AG10803 (cell line): Measurements from ENCODE around the gene RUFY4.
"Not testable (repeated sequence)": the region's sequence is repeated elsewhere in the genome, so short reads cannot be mapped to it uniquely, and the experiment has no call there.

ENCODE experiments used
- DNase-seq: peaks from one replicate; pipeline ENCODE4 v3.0.0; 2010; ENCODE audit warnings: low read depth
- H3K4me3 ChIP-seq: 2 replicates; pipeline ENCODE4 v1.5.1; 2011; ENCODE audit warnings: mild to moderate bottlenecking, low read length, control low read depth
- TF ChIP-seq, protein P1 (sequence below): conservative IDR thresholded peaks from 2 replicates; pipeline ENCODE4 v1.5.1; 2011; ENCODE audit warnings: mild to moderate bottlenecking, low read length, control low read depth, inconsistent platforms

The RUFY4 gene

DNA sequence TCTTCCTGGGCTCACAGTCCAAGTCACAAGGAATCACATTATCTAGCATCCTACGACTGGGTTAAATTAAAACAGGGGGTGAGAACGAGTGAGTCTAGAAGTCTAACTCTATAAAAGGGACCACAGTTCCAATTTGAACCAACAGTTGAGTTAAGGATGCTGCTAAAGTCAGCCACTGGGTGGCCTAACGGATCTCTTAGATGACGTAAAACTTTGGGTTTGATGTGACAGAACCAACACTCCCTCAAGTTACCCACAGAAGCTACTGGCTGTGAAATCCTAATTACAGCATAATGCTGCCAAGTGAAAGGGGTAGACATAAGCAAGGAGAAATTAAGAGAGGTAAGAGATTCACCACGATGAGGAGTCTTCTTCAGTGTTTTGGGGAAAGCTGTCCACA lies 32.7 kb upstream of the RUFY4 start:
- DNase-seq = no peak
- H3K4me3 ChIP-seq = no peak overlapping the region
- TF ChIP-seq, protein P1, sequence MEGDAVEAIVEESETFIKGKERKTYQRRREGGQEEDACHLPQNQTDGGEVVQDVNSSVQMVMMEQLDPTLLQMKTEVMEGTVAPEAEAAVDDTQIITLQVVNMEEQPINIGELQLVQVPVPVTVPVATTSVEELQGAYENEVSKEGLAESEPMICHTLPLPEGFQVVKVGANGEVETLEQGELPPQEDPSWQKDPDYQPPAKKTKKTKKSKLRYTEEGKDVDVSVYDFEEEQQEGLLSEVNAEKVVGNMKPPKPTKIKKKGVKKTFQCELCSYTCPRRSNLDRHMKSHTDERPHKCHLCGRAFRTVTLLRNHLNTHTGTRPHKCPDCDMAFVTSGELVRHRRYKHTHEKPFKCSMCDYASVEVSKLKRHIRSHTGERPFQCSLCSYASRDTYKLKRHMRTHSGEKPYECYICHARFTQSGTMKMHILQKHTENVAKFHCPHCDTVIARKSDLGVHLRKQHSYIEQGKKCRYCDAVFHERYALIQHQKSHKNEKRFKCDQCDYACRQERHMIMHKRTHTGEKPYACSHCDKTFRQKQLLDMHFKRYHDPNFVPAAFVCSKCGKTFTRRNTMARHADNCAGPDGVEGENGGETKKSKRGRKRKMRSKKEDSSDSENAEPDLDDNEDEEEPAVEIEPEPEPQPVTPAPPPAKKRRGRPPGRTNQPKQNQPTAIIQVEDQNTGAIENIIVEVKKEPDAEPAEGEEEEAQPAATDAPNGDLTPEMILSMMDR = 0 out of 2 replicates have a peak, but pooled peaks have one; percentile 16

DNA sequence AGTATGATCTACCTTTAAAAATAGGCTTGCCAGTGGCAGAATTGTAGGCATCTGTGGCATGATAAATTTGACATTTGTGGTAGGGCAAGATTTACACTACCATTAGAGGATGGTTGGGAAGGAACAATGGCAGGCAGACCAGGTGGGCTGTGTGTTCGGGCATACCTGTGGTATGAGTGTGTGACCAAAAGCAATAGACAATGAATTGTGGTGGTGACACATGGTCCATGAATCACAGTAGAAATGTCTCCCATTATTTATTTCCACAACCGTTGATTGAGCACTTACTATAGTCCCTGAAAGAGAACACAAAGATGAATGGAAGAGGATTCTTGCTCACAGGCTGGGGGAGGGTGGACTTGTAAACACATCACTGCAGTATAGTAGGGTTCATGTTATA lies 29.9 kb upstream of the RUFY4 start:
- TF ChIP-seq, protein P1 = no peak
- no peak overlapping the region for H3K4me3 ChIP-seq
- peak; percentile 44 for DNase-seq

DNA sequence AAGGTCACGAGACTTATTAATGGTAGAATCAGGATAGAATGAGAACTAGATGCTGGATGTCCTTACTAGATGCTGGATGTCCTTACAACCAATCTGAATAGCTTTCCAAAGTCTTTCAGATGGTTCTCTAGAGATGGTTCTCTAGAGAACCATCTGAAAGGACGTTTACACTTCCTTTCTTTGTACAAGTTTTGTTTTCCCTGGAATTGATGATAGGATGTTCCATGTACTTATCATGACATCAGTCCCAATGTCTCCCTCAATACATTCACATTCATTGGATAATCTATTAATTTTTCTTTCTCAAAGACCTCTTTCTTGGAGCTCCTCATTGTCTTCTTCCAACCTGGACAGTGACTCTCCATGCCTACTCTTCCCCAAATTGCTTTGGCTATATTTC lies 28.2 kb upstream of the RUFY4 start:
- DNase-seq = no peak
- TF ChIP-seq, protein P1 = no peak
- no peak overlapping the region for H3K4me3 ChIP-seq

DNA sequence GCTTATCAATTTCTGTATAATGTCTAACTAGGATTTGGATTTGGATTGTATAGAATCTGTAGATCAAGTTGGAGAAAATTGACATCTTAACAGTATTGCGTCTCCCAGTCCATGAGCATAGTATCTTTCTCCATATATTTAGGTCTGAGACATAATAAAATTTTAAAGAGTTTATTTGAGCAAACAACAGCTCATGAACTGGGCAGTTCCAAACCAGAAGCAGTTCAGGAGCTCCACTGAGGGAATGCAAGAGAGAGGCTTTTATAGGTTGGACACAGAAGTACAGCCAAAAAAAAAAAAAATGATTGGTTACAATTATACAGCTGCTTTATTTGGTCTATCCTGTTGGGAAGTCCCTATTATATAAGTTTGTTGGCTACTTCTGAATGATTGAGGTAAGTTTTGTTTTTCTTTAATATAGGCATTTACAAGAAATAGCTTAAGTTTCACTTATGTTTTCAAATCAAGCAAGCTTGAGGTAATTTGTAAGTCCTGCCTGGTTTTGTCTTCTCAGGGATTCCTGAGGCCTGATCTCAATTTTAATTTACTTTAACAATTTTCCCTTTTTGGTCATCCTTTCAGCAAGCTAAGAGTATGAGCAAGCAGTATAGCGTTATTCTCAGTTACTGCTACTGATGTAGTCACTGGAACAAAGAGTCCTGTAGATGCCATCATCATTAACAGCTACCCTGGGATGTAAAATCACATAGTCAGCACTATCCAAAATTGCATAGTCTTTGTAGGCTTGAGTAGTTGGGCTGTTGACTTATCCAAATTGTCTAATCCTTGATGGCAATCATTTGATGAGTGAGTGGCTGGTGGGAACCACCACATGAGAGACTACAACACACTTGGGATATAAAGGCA lies 27.5 kb upstream of the RUFY4 start:
- no peak overlapping the region for H3K4me3 ChIP-seq
- TF ChIP-seq, protein P1 = no peak
- no peak for DNase-seq

DNA sequence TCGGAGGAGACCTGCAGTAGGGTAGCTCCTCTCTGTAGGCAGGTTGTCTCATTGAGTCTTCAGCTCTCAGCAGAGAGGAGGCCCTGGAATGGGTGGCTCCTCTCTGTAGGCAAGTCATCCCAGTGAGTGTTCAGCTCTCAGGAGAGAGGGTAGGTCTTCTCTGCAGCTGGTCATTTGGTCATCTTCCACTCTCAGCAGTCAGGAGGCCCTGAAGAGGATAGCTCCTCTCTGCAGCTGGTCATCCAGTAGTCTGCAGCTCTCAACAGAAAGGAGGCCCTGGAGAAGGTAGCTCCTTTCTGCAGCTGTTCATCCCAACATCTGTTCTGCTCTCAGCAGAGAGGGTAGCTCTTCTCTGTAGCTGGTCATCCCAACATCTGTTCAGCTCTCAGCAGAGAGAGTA lies 26.0 kb upstream of the RUFY4 start:
- no peak overlapping the region for H3K4me3 ChIP-seq
- TF ChIP-seq, protein P1 = no peak

DNA sequence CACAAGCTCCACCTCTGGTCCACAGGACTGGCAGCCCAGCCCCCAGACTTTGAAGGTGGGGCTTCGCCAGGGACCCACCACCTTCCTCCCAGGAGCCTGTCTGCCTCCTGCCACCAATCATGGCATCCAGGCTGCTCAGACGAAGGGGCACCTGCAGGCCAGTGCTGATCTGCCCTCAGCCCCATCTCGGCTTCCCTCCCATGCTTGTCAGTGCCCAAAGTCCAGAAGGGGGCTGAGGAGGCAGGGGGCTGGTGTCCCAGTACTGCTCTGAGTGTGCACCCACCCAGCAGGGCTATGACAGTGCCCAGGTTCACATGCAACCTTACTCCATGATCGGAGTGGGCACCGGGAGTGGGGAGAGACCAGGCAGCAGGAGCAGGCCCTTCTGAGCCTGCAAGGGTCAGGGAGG lies 25.3 kb upstream of the RUFY4 start:
- DNase-seq = no peak
- TF ChIP-seq, protein P1 = no peak
- no peak overlapping the region for H3K4me3 ChIP-seq

More for the DNA sequence above, 26.0 kb upstream of the RUFY4 start:
- no peak for DNase-seq

DNA sequence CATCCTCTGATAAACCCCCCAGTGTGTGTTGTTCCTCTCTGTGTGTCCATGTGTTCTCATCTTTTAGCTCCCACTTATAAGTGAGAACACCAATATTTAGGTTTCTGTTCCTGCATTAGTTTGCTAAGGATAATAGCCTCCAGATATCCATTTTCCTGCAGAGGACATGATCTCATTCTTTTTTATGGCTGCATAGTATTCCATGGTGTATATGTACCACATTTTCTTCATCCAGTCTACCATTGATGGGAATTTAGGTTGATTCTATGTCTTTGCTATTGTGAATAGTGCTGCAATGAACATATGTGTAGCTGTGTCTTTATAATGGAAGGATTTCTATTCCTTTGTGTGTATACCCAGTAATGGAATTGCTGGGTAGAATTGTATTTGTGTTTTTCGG lies 24.5 kb upstream of the RUFY4 start:
- H3K4me3 ChIP-seq, DNase-seq: not testable (repeated sequence)

DNA sequence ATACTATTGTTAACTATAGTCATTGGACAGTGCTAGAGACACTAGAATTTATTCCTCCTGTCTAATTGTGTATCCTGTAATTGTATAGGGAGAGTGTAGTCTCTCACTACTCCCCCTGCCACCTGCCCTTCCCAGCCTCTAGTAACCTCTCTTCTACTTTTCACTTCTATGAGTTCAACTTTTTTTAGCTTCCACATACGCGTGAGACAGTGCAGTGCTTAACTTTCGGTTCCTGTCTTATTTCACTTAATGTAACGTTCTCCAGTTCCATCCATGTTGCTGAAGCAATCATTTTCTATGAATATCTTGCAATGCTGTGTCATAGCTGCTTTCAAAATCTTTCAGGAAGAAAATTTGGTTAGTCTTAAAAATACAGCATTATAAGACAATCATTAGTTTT lies 22.8 kb upstream of the RUFY4 start:
- DNase-seq = no peak
- no peak overlapping the region for H3K4me3 ChIP-seq
- TF ChIP-seq, protein P1 = no peak
